IMR-90 (cell line): ENCODE measurements around the gene ZNF280A. TPM values are rescaled to one million over a fixed set of nuclear protein-coding genes. Genes with fewer than 3 reads are reported as not detected.

Experiments
- ATAC-seq: fragments of 200-7000 bp; cut with Tn5 transposase; 2 replicates; pipeline ENCODE4 v1.9.1; 2020; ENCODE audit warnings: low read depth, mild to moderate bottlenecking, moderate library complexity
- BruUV-seq: library from RNA; stranded (reverse); fragments of 400-500 nt; replicated peaks from 2 replicates; lab custom pipeline; 2021; lab: Mats Ljungman, UMichigan
- CTCF ChIA-PET: fragments of 300-600 bp; formaldehyde crosslinking; extraction: SDS; loops from one replicate; lab custom pipeline; 2021; ENCODE audit warnings: antibody characterized with exemption; lab: Yijun Ruan, JAX
- POLR2A ChIA-PET: fragments of 300-600 bp; sonication (Branson Sonifier 250); formaldehyde crosslinking; loops from one replicate; lab custom pipeline; 2022; ENCODE audit warnings: antibody characterized with exemption; ENCODE audit not compliant: unreplicated experiment; lab: Charles Lee
- DNase-seq: peaks from one replicate; pipeline ENCODE4 v3.0.0; 2013
- H2AFZ ChIP-seq: replicated peaks from 2 replicates; pipeline ENCODE3; 2013; ENCODE audit warnings: low read length, mild to moderate bottlenecking; ENCODE audit not compliant: poor library complexity
- H2AK5ac ChIP-seq: 2 replicates; pipeline ENCODE4 v1.6.1; 2013; ENCODE audit warnings: low read depth, low read length, inconsistent platforms
- H2AK9ac ChIP-seq: replicated peaks from 2 replicates; pipeline ENCODE3; 2013; ENCODE audit warnings: mild to moderate bottlenecking, low read depth, low read length, moderate library complexity; ENCODE audit not compliant: poor library complexity
- H2BK120ac ChIP-seq: 2 replicates; pipeline ENCODE4 v1.6.1; 2013; ENCODE audit warnings: low read depth, low read length, inconsistent platforms
- H2BK15ac ChIP-seq: 3 replicates; pipeline ENCODE4 v1.6.1; 2013; ENCODE audit warnings: low read depth, low read length, inconsistent platforms
- H2BK20ac ChIP-seq: 2 replicates; pipeline ENCODE4 v1.6.1; 2013; ENCODE audit warnings: low read depth, mild to moderate bottlenecking, inconsistent platforms, low read length, moderate library complexity
- H2BK5ac ChIP-seq: 2 replicates; pipeline ENCODE4 v1.6.1; 2013; ENCODE audit warnings: mild to moderate bottlenecking, low read depth, low read length, inconsistent platforms; ENCODE audit not compliant: poor library complexity, severe bottlenecking
- H3K14ac ChIP-seq: replicated peaks from 2 replicates; pipeline ENCODE4 v1.6.1; 2013; ENCODE audit warnings: low read depth, low read length, inconsistent platforms
- H3K18ac ChIP-seq: 2 replicates; pipeline ENCODE4 v1.6.1; 2013; ENCODE audit warnings: low read depth, low read length, control low read depth
- H3K23ac ChIP-seq: 2 replicates; pipeline ENCODE4 v1.6.1; 2013; ENCODE audit warnings: low read depth, low read length, inconsistent platforms
- H3K27ac ChIP-seq: 2 replicates; pipeline ENCODE4 v1.5.1; 2013; ENCODE audit warnings: mild to moderate bottlenecking, control low read depth, low read length; ENCODE audit not compliant: insufficient read depth
- H3K27me3 ChIP-seq: 2 replicates; pipeline ENCODE4 v1.6.1; 2013; ENCODE audit warnings: low read length; ENCODE audit not compliant: control insufficient read depth, insufficient read depth
- H3K36me3 ChIP-seq: 2 replicates; pipeline ENCODE4 v1.6.1; 2013; ENCODE audit warnings: low read length, mixed read lengths; ENCODE audit not compliant: control insufficient read depth, insufficient read depth
- H3K4ac ChIP-seq: 2 replicates; pipeline ENCODE4 v1.6.1; 2013; ENCODE audit warnings: low read depth, low read length, inconsistent platforms
- H3K4me1 ChIP-seq: 2 replicates; pipeline ENCODE4 v1.6.1; 2013; ENCODE audit warnings: low read length, mixed read lengths; ENCODE audit not compliant: control insufficient read depth, insufficient read depth
- H3K4me2 ChIP-seq: 2 replicates; pipeline ENCODE4 v1.6.1; 2013; ENCODE audit warnings: low read depth, mild to moderate bottlenecking, control low read depth, low read length, moderate library complexity
- H3K4me3 ChIP-seq: 2 replicates; pipeline ENCODE4 v1.5.1; 2013; ENCODE audit warnings: low read depth, mild to moderate bottlenecking, control low read depth, low read length, moderate library complexity; ENCODE audit not compliant: insufficient read depth
- H3K56ac ChIP-seq: 2 replicates; pipeline ENCODE4 v1.6.1; 2013; ENCODE audit warnings: low read length, inconsistent platforms; ENCODE audit not compliant: insufficient read depth; ENCODE audit errors: extremely low read depth
- H3K79me1 ChIP-seq, 2 experiments: 2 replicates each; pipeline ENCODE4 v1.6.1; 2013; ENCODE audit warnings: low read length in 2 of 2, inconsistent platforms in 1 of 2, low read depth in 1 of 2
- H3K9ac ChIP-seq: 2 replicates; pipeline ENCODE4 v1.6.1; 2013; ENCODE audit warnings: low read depth, low read length, control low read depth
- H3K9me1 ChIP-seq: 2 replicates; pipeline ENCODE4 v1.6.1; 2013; ENCODE audit warnings: low read length, inconsistent platforms; ENCODE audit not compliant: insufficient read depth
- H3K9me3 ChIP-seq: 2 replicates; pipeline ENCODE4 v1.6.1; 2013; ENCODE audit warnings: low read length; ENCODE audit not compliant: control insufficient read depth, insufficient read depth
- H4K20me1 ChIP-seq: 2 replicates; pipeline ENCODE4 v1.6.1; 2013; ENCODE audit warnings: low read length, inconsistent platforms; ENCODE audit not compliant: insufficient read depth
- H4K5ac ChIP-seq: 2 replicates; pipeline ENCODE4 v1.6.1; 2013; ENCODE audit warnings: mild to moderate bottlenecking, low read depth, low read length, control low read depth
- H4K8ac ChIP-seq, 2 experiments: 2 replicates each; pipeline ENCODE4 v1.6.1; 2013; ENCODE audit warnings: low read depth in 2 of 2, low read length in 2 of 2, control low read depth in 1 of 2, inconsistent platforms in 1 of 2
- H4K91ac ChIP-seq: 2 replicates; pipeline ENCODE4 v1.6.1; 2013; ENCODE audit warnings: low read depth, low read length, inconsistent platforms; ENCODE audit not compliant: insufficient read depth
- BHLHE40 ChIP-seq: fragments of 150-350 bp; IDR thresholded peaks from 2 replicates; pipeline ENCODE4 v1.6.1; 2016; ENCODE audit warnings: mild to moderate bottlenecking, low read depth, low read length
- CTCF ChIP-seq: conservative IDR thresholded peaks from 2 replicates; pipeline ENCODE4 v1.5.1; 2012; ENCODE audit warnings: mild to moderate bottlenecking, low read depth, low read length, improper control_type of control experiment
- ELK1 ChIP-seq: fragments of 150-350 bp; IDR thresholded peaks from 2 replicates; pipeline ENCODE4 v1.6.1; 2016; ENCODE audit warnings: low read depth, mild to moderate bottlenecking, low read length, moderate library complexity, borderline replicate concordance
- MAFK ChIP-seq: IDR thresholded peaks from 2 replicates; pipeline ENCODE4 v1.6.1; 2012; ENCODE audit warnings: low read depth, low read length, improper control_type of control experiment
- MAZ ChIP-seq: IDR thresholded peaks from 2 replicates; pipeline ENCODE4 v1.6.1; 2012; ENCODE audit warnings: low read depth, mild to moderate bottlenecking, low read length, improper control_type of control experiment, moderate library complexity, borderline replicate concordance
- NFE2L2 ChIP-seq: fragments of 150-350 bp; IDR thresholded peaks from 2 replicates; pipeline ENCODE4 v1.6.1; 2016; ENCODE audit warnings: low read depth, mild to moderate bottlenecking, low read length
- RAD21 ChIP-seq: IDR thresholded peaks from 2 replicates; pipeline ENCODE4 v1.6.1; 2012; ENCODE audit warnings: low read length, improper control_type of control experiment
- RCOR1 ChIP-seq: IDR thresholded peaks from 2 replicates; pipeline ENCODE4 v1.6.1; 2012; ENCODE audit warnings: mild to moderate bottlenecking, low read length, improper control_type of control experiment; ENCODE audit not compliant: insufficient replicate concordance
- SMC3 ChIP-seq: fragments of 150-350 bp; IDR thresholded peaks from 2 replicates; pipeline ENCODE4 v1.6.1; 2016; ENCODE audit warnings: low read depth, mild to moderate bottlenecking, antibody characterized with exemption, low read length, moderate library complexity
- WGBS, 2 experiments: methylation state at CpG; one replicate each; pipeline versions ENCODE4 v1.1.5 to v1.1.7; 2013; ENCODE audit warnings: missing lambda C conversion rate in 2 of 2; ENCODE audit not compliant: insufficient read length in 1 of 2; ENCODE audit errors: extremely low coverage in 2 of 2; 5-methylcytosine and 5-hydroxymethylcytosine counted together
- dilution Hi-C: fragments of 300-500 bp; cut with HindIII; formaldehyde crosslinking; loops from one replicate; pipeline ENCODE4 v1.14.3; 2018; ENCODE audit warnings: low sequenced_read_pairs; ENCODE audit not compliant: unreplicated experiment
- in situ Hi-C: fragments of 300-500 bp; cut with MboI; formaldehyde crosslinking; loops from 3 replicates; pipeline ENCODE4 v1.14.3; 2019; ENCODE audit warnings: low sequenced_read_pairs, inconsistent platforms, mixed read lengths
- intact Hi-C: fragments of 100-400 bp; cut with micrococcal nuclease; formaldehyde crosslinking; loops from 2 replicates; pipeline ENCODE4 v1.10.0; 2022
- polyA plus RNA-seq, 3 experiments: library from polyadenylated mRNA; depleted of rRNA; stranded (reverse); fragments of >200 nt; gene quantifications; 2 replicates each; pipeline ENCODE4 v1.2.3, GENCODE V29; 2012; ENCODE audit warnings: low replicate concordance in 1 of 3
- total RNA-seq: library from RNA; depleted of rRNA; stranded (reverse); fragments of >200 nt; gene quantifications from 2 replicates; pipeline ENCODE4 v1.2.3, GENCODE V29; 2012

The ZNF280A gene
- total and polyA plus RNA-seq, 2 of the 4 experiments (the other 2 are of a cell fraction), result not detected

- Histone ChIP-seq H2AK9ac (no peak overlapping the region), H3K36me3 (no peaks in the 10 kb centered on the region), H4K20me1 (no peaks in the 10 kb centered on the region), H2AFZ (peak overlapping the region; percentile 38), H3K9me3 (no peaks in the 10 kb centered on the region), H4K91ac (no peak overlapping the region), H4K8ac (no peak overlapping the region), H3K4me2 (no peak overlapping the region), H2BK20ac (no peak overlapping the region), H3K4ac (no peak overlapping the region), H3K27me3 (peaks cover 17% of the 10 kb centered on the region), H2BK15ac (no peak overlapping the region), H3K14ac (no peak overlapping the region), H2AK5ac (no peak overlapping the region), H2BK120ac (no peak overlapping the region), H3K4me1 (no peaks in the 10 kb centered on the region), H4K5ac (no peak overlapping the region), H3K79me1 (no peaks in the 10 kb centered on the region), H3K9ac (no peak overlapping the region), H3K23ac (no peak overlapping the region), H2BK5ac (no peak overlapping the region), H3K56ac (no peak overlapping the region), H3K9me1 (no peaks in the 10 kb centered on the region), H3K18ac (no peak overlapping the region), H3K27ac (no peak overlapping the region), H3K4me3 (no peak overlapping the region)
- no TSS peak for BruUV-seq
- dilution Hi-C loops, result no loop called here
- no peak for DNase-seq
- intact Hi-C loops, result no loop called here
- TF ChIP-seq CTCF (no peak), MAFK (no peak), NFE2L2 (no peak), RCOR1 (no peak), MAZ (no peak), BHLHE40 (no peak), SMC3 (no peak), RAD21 (no peak), ELK1 (no peak)
- 71% methylated on average over 4 of the region's 8 CpGs; no CpG with 5 or more reads in 1 of the 2 experiments for WGBS, 2 experiments
- CTCF ChIA-PET, result no interaction called here
- in situ Hi-C loops, result no loop called here
- POLR2A ChIA-PET, result no interaction called here
- no peak for ATAC-seq
Measured at GRCh38 chr22:22550789-22551434, 30.8 kb upstream of the ZNF280A start.
